ENCODE measurements around the gene EFEMP2.
A peak's percentile ranks its signal among the peaks of the same experiment; 100 is the strongest.

The EFEMP2 gene

DNA sequence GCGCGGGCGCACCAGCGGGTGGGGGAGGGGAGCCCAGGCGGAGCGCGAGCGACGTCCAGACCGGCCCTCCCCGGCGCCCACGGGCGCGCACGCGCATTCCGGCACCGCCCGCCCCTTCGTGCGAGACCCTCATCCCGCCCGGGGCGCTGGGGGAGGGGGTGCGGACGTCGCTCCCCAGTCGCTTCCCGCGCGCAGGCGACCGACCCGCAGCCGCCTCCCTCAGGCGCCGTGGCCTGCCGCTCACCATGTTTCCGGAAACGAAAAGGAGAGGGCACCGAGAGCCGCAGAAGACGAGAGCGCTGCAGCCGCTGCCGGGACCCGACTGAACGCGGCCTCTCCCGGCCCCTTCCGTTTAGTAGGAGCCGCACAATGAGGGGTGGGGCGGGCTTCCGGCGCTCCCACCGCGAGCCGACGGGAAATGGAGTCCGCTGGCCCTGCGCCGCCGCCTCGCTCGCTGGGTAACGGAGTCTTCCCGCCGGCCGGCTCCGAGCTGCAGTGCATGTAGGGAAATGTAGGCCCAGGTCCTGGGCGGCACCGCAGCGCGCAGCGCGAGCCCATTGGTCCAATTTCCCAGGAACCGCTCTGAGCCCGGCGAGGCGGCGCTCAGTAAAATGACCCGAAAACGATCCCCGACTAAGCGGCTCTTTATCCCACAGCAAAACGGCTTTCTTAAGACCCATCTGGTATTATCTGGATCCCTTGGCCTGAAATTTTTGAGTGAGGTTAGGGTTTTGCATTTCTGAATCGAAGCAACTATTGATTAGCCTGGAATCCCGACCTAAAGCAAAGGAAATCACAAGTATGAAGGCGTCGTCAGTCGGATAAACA is 14.5 kb downstream of the EFEMP2 start, which contains the start of gene CFL1:
Gene CFL1, minus strand, starts transcription at position 328 of the 828 bp plus-strand sequence. Its CDS starts 81 bp downstream, at position 247.
- peak within 1 kb of the TSS; percentile 100 for H3K27ac ChIP-seq
- TF ChIP-seq, protein P1, sequence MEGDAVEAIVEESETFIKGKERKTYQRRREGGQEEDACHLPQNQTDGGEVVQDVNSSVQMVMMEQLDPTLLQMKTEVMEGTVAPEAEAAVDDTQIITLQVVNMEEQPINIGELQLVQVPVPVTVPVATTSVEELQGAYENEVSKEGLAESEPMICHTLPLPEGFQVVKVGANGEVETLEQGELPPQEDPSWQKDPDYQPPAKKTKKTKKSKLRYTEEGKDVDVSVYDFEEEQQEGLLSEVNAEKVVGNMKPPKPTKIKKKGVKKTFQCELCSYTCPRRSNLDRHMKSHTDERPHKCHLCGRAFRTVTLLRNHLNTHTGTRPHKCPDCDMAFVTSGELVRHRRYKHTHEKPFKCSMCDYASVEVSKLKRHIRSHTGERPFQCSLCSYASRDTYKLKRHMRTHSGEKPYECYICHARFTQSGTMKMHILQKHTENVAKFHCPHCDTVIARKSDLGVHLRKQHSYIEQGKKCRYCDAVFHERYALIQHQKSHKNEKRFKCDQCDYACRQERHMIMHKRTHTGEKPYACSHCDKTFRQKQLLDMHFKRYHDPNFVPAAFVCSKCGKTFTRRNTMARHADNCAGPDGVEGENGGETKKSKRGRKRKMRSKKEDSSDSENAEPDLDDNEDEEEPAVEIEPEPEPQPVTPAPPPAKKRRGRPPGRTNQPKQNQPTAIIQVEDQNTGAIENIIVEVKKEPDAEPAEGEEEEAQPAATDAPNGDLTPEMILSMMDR (conservative IDR thresholded peaks at IDR 0.05), result no peak; the same call in 1 of the 2 replicates

DNA sequence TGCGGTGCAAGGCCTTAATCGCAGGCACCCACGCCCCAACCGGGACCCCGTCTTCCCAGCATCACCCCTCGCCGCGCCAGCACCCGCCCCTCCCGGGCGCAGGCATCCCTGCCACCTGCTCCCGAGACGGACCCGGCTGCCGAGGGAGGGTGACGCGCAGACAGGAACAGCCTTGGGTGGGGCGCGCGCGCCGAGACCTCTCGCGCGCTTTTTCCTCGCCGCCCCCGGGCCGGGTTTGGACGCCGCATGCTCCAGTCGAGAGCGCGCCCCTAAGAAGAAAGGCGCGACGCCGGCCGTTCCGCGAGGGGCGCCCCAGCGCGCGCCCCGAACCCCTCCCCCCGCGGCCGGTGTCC is 15.1 kb downstream of the EFEMP2 start:
- H3K27ac ChIP-seq, result peak overlapping the region; percentile 100
- TF ChIP-seq, protein P1 (conservative IDR thresholded peaks at IDR 0.05), result no peak

DNA sequence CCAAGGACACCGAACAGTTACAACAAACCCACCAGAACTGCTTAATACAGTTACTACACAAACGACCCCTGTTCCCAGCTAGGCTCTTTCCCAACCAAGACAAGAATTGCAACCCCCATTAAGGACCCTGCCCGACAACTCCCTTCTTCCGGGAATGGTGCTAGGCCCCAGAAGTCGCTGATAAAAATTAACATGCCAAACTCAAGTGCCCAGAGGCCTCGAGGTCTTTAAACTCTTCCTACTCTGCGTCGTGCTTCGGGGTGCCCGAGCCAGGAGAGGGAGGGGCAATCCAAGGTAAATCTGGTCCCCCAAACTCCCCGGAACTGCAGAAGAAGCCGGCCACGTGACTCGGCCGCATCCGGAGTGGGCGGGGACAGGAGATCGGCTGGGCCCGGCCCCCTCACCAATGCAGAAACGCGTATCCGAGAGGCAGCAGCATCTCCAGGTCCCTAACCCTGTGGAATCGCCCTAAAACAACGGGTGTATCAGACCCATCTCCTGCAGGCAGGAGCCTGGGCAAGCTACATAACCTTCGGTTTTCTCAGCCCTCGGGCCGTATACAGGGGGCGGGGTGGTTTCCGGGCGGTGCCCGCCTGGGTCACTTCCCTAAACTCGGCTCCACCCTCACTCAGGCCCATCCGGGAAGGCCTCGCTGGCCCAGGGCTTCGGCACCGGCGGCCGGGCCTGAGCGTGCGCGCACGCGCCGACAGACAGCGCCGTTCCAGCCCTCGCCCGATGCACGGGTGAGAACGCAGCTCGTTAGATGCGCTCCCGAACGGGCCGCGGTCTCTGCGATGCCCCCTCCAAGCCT is 15.7 kb downstream of the EFEMP2 start:
- H3K27ac ChIP-seq, result peak overlapping the region; percentile 100
- TF ChIP-seq, protein P1 (conservative IDR thresholded peaks at IDR 0.05), result no peak

DNA sequence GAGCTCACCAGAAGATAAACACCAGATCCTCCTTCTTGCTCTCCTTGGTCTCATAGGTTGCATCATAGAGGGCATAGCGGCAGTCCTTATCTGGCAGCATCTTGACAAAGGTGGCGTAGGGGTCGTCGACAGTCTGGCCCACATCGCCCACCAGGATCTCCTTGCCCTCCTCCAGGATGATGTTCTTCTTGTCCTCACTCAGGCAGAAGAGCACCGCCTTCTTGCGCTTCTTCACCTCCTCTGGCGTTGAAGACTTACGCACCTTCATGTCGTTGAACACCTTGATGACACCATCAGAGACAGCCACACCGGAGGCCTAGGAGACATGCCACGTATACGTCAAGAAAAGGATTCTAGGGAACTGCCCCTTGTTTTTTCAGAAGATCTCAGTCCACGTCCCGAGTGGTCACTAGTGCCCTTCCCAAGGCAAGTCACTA is 16.7 kb downstream of the EFEMP2 start:
- TF ChIP-seq, protein P1 (conservative IDR thresholded peaks at IDR 0.05), result no peak
- H3K27ac ChIP-seq, result peak overlapping the region; percentile 100

DNA sequence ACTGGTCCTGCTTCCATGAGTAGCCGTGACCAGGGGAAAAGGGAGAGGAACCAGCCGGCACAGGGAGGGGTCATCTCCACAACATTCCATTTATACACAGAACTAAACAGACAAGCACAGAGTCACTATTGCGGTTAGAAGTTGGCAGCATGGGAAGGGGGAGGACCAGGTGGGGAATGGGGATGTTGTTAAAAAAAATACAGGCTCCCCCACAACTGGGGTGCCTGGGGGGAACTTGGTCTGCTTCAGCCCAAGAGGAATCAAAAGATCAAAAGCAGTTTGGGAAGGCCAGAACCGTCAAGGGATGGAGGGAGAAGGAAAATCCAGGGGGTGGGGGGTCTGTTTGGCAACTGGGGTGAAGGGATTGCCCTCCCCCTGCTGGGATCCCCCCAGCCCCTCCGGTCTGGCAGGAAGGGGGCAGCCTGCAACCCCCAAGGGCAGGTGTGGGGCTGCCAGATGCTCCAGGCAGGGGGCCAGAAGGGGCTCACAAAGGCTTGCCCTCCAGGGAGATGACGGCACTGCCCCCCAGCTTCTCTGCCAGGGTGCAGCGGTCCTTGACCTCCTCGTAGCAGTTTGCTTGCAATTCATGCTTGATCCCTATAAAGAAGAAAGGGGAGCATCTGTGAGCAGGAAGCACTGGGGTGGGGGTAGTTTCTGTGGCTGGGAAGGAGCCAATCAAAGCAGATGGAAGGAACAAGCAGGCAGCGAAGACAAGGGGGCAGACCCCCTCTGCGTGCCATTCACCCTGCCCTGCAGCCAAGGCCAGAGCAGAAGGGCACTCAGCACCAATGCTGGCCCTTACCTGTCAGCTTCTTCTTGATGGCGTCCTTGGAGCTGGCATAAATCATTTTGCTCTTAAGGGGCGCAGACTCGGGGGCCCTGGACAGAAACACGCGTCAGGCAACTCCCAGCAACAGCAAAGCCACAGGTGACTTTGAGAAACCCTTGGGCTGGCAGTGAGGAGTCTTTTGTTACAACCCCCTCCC is 17.5 kb downstream of the EFEMP2 start:
- H3K27ac ChIP-seq, result no peak overlapping the region
- TF ChIP-seq, protein P1 (conservative IDR thresholded peaks at IDR 0.05), result no peak

DNA sequence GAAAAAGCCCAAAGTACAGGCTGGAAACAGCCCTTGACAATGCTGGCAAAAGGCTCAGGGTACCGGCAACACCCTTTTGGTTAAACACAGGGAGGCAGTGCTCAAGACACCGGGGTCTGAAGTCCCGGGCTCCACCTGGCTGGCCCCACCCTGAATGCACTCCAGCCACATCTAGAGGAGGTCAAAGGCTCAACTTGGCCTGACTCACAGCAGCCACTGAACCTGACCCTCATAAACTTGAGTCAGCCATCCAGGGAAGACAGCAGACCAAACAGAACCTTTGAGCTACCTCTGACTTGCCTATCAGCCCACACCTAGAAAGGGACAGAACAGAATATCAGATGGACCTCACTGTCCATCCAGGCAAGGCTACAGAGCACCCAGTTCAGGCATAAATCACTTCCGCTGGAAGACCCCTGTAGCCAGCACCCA is 18.4 kb downstream of the EFEMP2 start:
- TF ChIP-seq, protein P1 (conservative IDR thresholded peaks at IDR 0.05), result no peak
- no peak overlapping the region for H3K27ac ChIP-seq
